ENCODE data around the gene SELENOV. TPM values are rescaled to one million over a fixed set of nuclear protein-coding genes. Genes with fewer than 3 reads are reported as not detected.

The SELENOV gene
- total and polyA plus RNA-seq, 5 donors from 2014 or later: not detected

DNA sequence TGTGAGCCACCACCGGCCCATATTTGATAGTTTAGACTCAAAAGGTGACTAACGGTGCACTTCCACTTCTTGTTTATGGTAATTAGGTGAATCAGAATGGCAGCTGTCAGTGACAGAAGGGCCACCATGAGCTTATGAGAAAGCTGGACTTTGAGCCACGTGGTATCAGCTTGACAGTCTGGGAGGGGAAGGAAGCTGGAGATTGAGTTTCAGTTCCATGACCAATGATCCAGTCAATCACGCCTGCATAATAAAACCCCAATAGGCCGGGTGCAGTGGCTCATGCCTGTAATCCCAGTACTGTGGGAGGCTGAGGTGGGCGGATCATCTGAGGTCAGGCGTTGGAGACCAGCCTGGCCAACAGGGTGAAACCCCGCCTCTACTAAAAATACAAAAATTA lies 9.6 kb downstream of the SELENOV start:
- Histone ChIP-seq H3K27ac (ENCODE audit: insufficient read depth, low read length, poor library complexity, severe bottlenecking) (no peak overlapping the region), H3K9me3 (ENCODE audit: control insufficient read depth in 2 of 2, low read length in 2 of 2) (no peaks in the 10 kb centered on the region), H3K4me1 (ENCODE audit: control insufficient read depth, insufficient read depth, low read length, poor library complexity, severe bottlenecking) (no peaks in the 10 kb centered on the region), H3K4me3 (ENCODE audit: low read depth, low read length) (no peak overlapping the region), H3K36me3 (ENCODE audit: control insufficient read depth, insufficient read depth, low read length) (no peaks in the 10 kb centered on the region), H3K27me3 (ENCODE audit: control insufficient read depth, insufficient read depth, low read length) (no peaks in the 10 kb centered on the region)
- Mint-ChIP-seq H3K4me3 (no peak overlapping the region), H3K4me1 (peaks cover 5 to 8% (median 6%) of the 10 kb centered on the region in 4 donors), H3K36me3 (no peaks in the 10 kb centered on the region), H3K27ac (no peak overlapping the region), H3K27me3 (no peaks in the 10 kb centered on the region), H3K9me3 (no peaks in the 10 kb centered on the region)
- ATAC-seq (ENCODE audit: low read depth in 2 of 2) (peak in 1 of 2 donors; percentile 28), DNase-seq (no peak)

GRCh38 chr19:39525205-39525604 lies 10.3 kb downstream of the SELENOV start:
- H3K9me3 ChIP-seq (ENCODE audit: control insufficient read depth in 2 of 2, low read length in 2 of 2): no peaks in the 10 kb centered on the region
- H3K27me3 ChIP-seq (ENCODE audit: control insufficient read depth, insufficient read depth, low read length): no peaks in the 10 kb centered on the region
- H3K27ac ChIP-seq (ENCODE audit: insufficient read depth, low read length, poor library complexity, severe bottlenecking): no peak overlapping the region
- Mint-ChIP-seq H3K27ac (no peak overlapping the region), H3K4me1 (peaks cover 5 to 9% (median 7%) of the 10 kb centered on the region in 4 donors), H3K36me3 (no peaks in the 10 kb centered on the region), H3K4me3 (no peak overlapping the region), H3K27me3 (no peaks in the 10 kb centered on the region), H3K9me3 (no peaks in the 10 kb centered on the region)
- no peak for DNase-seq
- H3K36me3 ChIP-seq (ENCODE audit: control insufficient read depth, insufficient read depth, low read length): no peaks in the 10 kb centered on the region
- H3K4me3 ChIP-seq (ENCODE audit: low read depth, low read length): no peak overlapping the region
- H3K4me1 ChIP-seq (ENCODE audit: control insufficient read depth, insufficient read depth, low read length, poor library complexity, severe bottlenecking): no peaks in the 10 kb centered on the region
- no peak for ATAC-seq (ENCODE audit: low read depth in 2 of 2)

DNA sequence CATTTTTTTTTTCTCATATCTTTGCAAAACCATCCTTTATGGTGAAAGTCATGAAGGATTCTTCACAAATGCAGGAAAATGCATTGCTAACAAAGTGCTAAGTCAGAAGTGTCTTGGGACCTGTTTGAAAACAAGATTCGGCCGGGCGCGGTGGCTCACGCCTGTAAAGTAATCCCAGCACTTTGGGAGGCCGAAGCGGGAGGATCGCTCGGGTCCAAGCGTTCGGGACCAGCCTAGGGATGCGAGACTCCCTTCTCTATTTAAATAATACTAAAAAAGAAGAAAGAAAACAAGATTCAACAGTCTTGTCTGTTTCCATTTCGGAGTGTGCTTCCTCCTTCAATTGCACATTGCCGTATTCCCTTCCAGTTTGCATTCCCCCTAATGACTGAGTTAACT lies 16.9 kb downstream of the SELENOV start:
- Mint-ChIP-seq H3K27ac (peak overlapping the region in 2 of 3 donors; percentile 90 to 91), H3K27me3 (no peaks in the 10 kb centered on the region), H3K9me3 (no peaks in the 10 kb centered on the region), H3K4me3 (peak overlapping the region; percentile 93 to 96 (median 94)), H3K36me3 (no peaks in the 10 kb centered on the region), H3K4me1 (peaks cover 10 to 44% (median 27%) of the 10 kb centered on the region in 4 donors)
- no peaks in the 10 kb centered on the region for H3K36me3 ChIP-seq (ENCODE audit: control insufficient read depth, insufficient read depth, low read length)
- no peaks in the 10 kb centered on the region for H3K27me3 ChIP-seq (ENCODE audit: control insufficient read depth, insufficient read depth, low read length)
- H3K4me3 ChIP-seq (ENCODE audit: low read depth, low read length): peak overlapping the region; percentile 88
- H3K27ac ChIP-seq (ENCODE audit: insufficient read depth, low read length, poor library complexity, severe bottlenecking): no peak overlapping the region
- no peak for ATAC-seq (ENCODE audit: low read depth in 2 of 2)
- H3K4me1 ChIP-seq (ENCODE audit: control insufficient read depth, insufficient read depth, low read length, poor library complexity, severe bottlenecking): peaks cover 12% of the 10 kb centered on the region
- no peaks in the 10 kb centered on the region for H3K9me3 ChIP-seq (ENCODE audit: control insufficient read depth in 2 of 2, low read length in 2 of 2)
- no peak for DNase-seq

DNA sequence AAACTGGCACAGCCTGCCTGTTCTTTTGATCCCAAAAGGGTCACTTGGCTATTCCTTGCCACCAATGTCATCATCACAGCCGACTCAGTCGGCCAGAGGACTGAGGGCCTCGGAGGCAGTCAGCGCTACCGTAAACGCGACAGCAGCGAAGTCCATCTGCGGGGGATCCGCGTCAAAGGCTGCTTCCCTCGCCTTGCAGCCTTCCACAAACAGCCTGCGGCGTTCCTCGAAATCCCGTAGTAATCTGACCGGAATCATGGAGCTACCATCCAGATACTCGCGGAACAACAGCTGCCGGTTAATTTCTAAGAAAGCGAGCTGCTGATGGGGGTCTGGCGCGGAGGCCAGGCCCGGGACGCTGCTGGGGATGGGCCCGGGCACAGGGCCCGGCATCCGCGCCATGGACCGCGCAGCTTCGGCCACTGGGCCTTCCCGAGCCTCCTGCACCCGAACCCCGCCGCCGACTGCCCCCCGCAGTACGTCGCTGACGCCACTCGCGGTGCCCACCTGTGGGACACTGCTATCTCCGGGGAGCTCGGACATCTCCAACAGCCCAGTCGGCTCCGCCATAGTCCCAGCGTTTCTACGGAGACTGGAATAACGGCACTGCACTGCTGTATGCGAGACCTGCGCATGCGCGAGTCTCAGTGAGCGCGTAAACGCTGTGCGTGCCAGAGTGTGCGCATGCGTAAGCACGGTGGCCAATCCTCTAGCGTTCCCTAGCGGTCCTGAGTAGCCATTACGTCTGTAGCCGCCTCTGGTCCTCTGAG lies 17.5 kb downstream of the SELENOV start, which contains the start of gene EID2B:
EID2B (minus strand) TSS at position 620 of the 770 bp plus-strand sequence; CDS start at position 570, 50 bp downstream.
- Mint-ChIP-seq H3K36me3 (no peaks in the 10 kb centered on the region), H3K4me1 (peaks cover 10 to 50% (median 28%) of the 10 kb centered on the region in 4 donors), H3K27me3 (no peaks in the 10 kb centered on the region), H3K27ac (peak within 1 kb of the TSS in 2 of 3 donors; percentile 91 to 96), H3K9me3 (no peaks in the 10 kb centered on the region), H3K4me3 (peak within 1 kb of the TSS; percentile 93 to 96 (median 94))
- Histone ChIP-seq H3K9me3 (ENCODE audit: control insufficient read depth in 2 of 2, low read length in 2 of 2) (no peaks in the 10 kb centered on the region), H3K4me1 (ENCODE audit: control insufficient read depth, insufficient read depth, low read length, poor library complexity, severe bottlenecking) (peaks cover 12% of the 10 kb centered on the region), H3K27me3 (ENCODE audit: control insufficient read depth, insufficient read depth, low read length) (no peaks in the 10 kb centered on the region), H3K36me3 (ENCODE audit: control insufficient read depth, insufficient read depth, low read length) (no peaks in the 10 kb centered on the region), H3K4me3 (ENCODE audit: low read depth, low read length) (peak within 1 kb of the TSS; percentile 88), H3K27ac (ENCODE audit: insufficient read depth, low read length, poor library complexity, severe bottlenecking) (peak within 1 kb of the TSS; percentile 70)
- peak; percentile 93 to 96 for ATAC-seq (ENCODE audit: low read depth in 2 of 2)
- peak; percentile 90 to 95 (median 94) for DNase-seq

DNA sequence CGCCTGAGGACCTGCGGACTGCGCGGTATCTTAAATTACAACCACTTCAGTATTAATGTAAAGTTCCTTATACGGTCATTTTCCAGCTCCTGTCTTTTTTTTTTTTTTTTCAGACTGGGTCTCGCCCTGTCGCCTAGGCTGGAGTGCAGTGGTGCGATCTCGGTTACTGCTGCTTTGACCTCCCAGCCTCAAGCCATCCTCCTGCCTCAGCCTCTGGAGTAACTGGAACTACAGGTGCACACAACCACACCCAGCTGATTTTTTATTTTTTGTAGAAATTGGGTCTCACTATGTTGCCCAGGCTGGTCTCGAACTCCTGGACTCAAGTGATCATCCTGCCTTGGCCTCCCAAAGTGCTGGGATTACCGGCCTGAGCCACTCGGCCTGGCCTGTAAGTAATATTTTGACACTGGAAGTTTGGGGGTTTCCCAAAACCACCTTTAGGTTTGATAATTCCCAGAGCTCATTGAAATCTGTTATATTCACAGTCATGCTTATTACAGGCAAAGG lies 18.1 kb downstream of the SELENOV start:
- no peaks in the 10 kb centered on the region for H3K9me3 ChIP-seq (ENCODE audit: control insufficient read depth in 2 of 2, low read length in 2 of 2)
- H3K27ac ChIP-seq (ENCODE audit: insufficient read depth, low read length, poor library complexity, severe bottlenecking): no peak overlapping the region
- no peaks in the 10 kb centered on the region for H3K36me3 ChIP-seq (ENCODE audit: control insufficient read depth, insufficient read depth, low read length)
- DNase-seq (no peak), ATAC-seq (ENCODE audit: low read depth in 2 of 2) (peak in 1 of 2 donors; percentile 6)
- no peaks in the 10 kb centered on the region for H3K27me3 ChIP-seq (ENCODE audit: control insufficient read depth, insufficient read depth, low read length)
- peak overlapping the region; percentile 93 to 96 (median 94) for H3K4me3 Mint-ChIP-seq
- H3K9me3 Mint-ChIP-seq: no peaks in the 10 kb centered on the region
- peaks cover 1% of the 10 kb centered on the region for H3K36me3 Mint-ChIP-seq
- peaks cover 12% of the 10 kb centered on the region for H3K4me1 ChIP-seq (ENCODE audit: control insufficient read depth, insufficient read depth, low read length, poor library complexity, severe bottlenecking)
- peak overlapping the region; percentile 31 for H3K4me3 ChIP-seq (ENCODE audit: low read depth, low read length)
- peak overlapping the region in 2 of 3 donors; percentile 91 to 96 for H3K27ac Mint-ChIP-seq
- H3K4me1 Mint-ChIP-seq: peaks cover 10 to 56% (median 34%) of the 10 kb centered on the region in 4 donors
- no peaks in the 10 kb centered on the region for H3K27me3 Mint-ChIP-seq

GRCh38 chr19:39533791-39534190 lies 18.9 kb downstream of the SELENOV start:
- ATAC-seq (ENCODE audit: low read depth in 2 of 2): no peak
- no peak overlapping the region for H3K27ac ChIP-seq (ENCODE audit: insufficient read depth, low read length, poor library complexity, severe bottlenecking)
- H3K36me3 ChIP-seq (ENCODE audit: control insufficient read depth, insufficient read depth, low read length): no peaks in the 10 kb centered on the region
- H3K4me1 ChIP-seq (ENCODE audit: control insufficient read depth, insufficient read depth, low read length, poor library complexity, severe bottlenecking): peaks cover 18% of the 10 kb centered on the region
- Mint-ChIP-seq H3K27me3 (no peaks in the 10 kb centered on the region), H3K4me3 (peak overlapping the region in 1 of 4 donors; percentile 96), H3K9me3 (no peaks in the 10 kb centered on the region), H3K36me3 (peaks cover 4% of the 10 kb centered on the region), H3K27ac (no peak overlapping the region), H3K4me1 (peaks cover 10 to 58% (median 34%) of the 10 kb centered on the region in 4 donors)
- no peak for DNase-seq
- no peaks in the 10 kb centered on the region for H3K9me3 ChIP-seq (ENCODE audit: control insufficient read depth in 2 of 2, low read length in 2 of 2)
- H3K4me3 ChIP-seq (ENCODE audit: low read depth, low read length): no peak overlapping the region
- no peaks in the 10 kb centered on the region for H3K27me3 ChIP-seq (ENCODE audit: control insufficient read depth, insufficient read depth, low read length)

DNA sequence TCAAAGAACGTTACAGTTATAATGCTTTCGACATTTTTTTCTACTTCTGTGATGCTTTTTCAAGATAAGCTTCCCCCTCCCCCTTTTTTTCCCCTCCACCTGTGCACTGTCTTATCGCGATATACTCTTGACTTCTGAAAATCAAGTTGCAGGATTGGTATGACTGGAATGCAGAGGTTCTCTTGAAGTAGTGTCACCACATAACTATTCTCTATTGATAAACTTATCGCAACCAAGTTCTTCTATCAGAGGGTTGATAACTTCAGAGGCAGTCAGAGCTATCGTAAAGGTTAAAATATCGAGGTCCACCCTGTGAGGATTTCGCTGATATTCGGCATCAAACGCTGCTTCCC lies 24.2 kb downstream of the SELENOV start:
- peaks cover 12% of the 10 kb centered on the region for H3K27me3 Mint-ChIP-seq
- peaks cover 4% of the 10 kb centered on the region for H3K36me3 Mint-ChIP-seq
- Histone ChIP-seq H3K27me3 (ENCODE audit: control insufficient read depth, insufficient read depth, low read length) (no peaks in the 10 kb centered on the region), H3K27ac (ENCODE audit: insufficient read depth, low read length, poor library complexity, severe bottlenecking) (peak overlapping the region; percentile 92), H3K9me3 (ENCODE audit: control insufficient read depth in 2 of 2, low read length in 2 of 2) (no peaks in the 10 kb centered on the region), H3K36me3 (ENCODE audit: control insufficient read depth, insufficient read depth, low read length) (no peaks in the 10 kb centered on the region), H3K4me1 (ENCODE audit: control insufficient read depth, insufficient read depth, low read length, poor library complexity, severe bottlenecking) (peaks cover 25% of the 10 kb centered on the region), H3K4me3 (ENCODE audit: low read depth, low read length) (peak overlapping the region; percentile 85)
- no peaks in the 10 kb centered on the region for H3K9me3 Mint-ChIP-seq
- H3K4me1 Mint-ChIP-seq: peaks cover 26 to 61% (median 43%) of the 10 kb centered on the region in 4 donors
- H3K27ac Mint-ChIP-seq: peak overlapping the region; percentile 12 to 97 (median 93)
- ATAC-seq (ENCODE audit: low read depth in 2 of 2) (no peak), DNase-seq (peak in 2 of 3 donors; percentile 30 to 34)
- H3K4me3 Mint-ChIP-seq: peak overlapping the region; percentile 93 to 96 (median 94)

Measured in CD4-positive, CD25-positive, alpha-beta regulatory T cell (primary cell).